ENCODE measurements around the gene EPB41L4A. TPM values are rescaled to one million over a fixed set of nuclear protein-coding genes. Genes with fewer than 3 reads are reported as not detected.

The EPB41L4A gene
- total and polyA plus RNA-seq, 2 donors from 2014 or later = 10.2 to 39.0 TPM

DNA sequence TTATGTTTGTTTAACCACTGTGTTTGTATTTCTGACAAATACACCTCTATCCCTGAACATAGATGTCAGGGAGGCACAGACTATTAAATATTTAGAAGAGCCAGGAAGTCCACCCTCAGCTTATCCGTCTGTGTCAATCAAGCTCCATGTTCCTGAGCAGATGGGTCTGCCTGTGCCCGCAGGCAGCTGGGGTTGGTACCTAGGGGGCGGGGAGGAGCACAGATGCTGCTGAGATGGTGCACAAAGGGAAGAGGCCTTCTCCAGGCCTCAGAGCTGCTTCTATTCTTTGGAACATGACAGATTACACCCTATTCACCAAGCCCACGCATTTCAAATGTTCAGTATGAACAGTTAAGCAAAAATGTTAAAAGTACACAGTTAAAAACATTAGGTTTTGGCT, 142.1 kb downstream of the EPB41L4A start:
- FAIRE-seq (no peak), DNase-seq (no peak)
- H3K4me3 ChIP-seq (ENCODE audit: low read length in 3 of 3) = no peak overlapping the region
- no peaks in the 10 kb centered on the region for H3K36me3 ChIP-seq (ENCODE audit: control insufficient read depth in 2 of 3, insufficient read depth in 3 of 3, low read length in 3 of 3)
- no peak overlapping the region for H3K9ac ChIP-seq (ENCODE audit: low read length in 3 of 3)
- TF ChIP-seq, protein P1, sequence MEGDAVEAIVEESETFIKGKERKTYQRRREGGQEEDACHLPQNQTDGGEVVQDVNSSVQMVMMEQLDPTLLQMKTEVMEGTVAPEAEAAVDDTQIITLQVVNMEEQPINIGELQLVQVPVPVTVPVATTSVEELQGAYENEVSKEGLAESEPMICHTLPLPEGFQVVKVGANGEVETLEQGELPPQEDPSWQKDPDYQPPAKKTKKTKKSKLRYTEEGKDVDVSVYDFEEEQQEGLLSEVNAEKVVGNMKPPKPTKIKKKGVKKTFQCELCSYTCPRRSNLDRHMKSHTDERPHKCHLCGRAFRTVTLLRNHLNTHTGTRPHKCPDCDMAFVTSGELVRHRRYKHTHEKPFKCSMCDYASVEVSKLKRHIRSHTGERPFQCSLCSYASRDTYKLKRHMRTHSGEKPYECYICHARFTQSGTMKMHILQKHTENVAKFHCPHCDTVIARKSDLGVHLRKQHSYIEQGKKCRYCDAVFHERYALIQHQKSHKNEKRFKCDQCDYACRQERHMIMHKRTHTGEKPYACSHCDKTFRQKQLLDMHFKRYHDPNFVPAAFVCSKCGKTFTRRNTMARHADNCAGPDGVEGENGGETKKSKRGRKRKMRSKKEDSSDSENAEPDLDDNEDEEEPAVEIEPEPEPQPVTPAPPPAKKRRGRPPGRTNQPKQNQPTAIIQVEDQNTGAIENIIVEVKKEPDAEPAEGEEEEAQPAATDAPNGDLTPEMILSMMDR (IDR thresholded peaks at IDR 0.05; ENCODE audit: borderline replicate concordance, extremely low read depth, insufficient read depth) = no peak
- H3K9me3 ChIP-seq (ENCODE audit: control insufficient read depth in 2 of 3, insufficient read depth in 1 of 3, low read length in 3 of 3) = no peaks in the 10 kb centered on the region
- H3K27ac ChIP-seq (ENCODE audit: low read depth in 2 of 2, low read length in 2 of 2) = no peak overlapping the region
- no peaks in the 10 kb centered on the region for H3K27me3 ChIP-seq (ENCODE audit: control insufficient read depth, insufficient read depth, low read length)
- H3K4me1 ChIP-seq (ENCODE audit: control insufficient read depth in 2 of 3, insufficient read depth in 2 of 3, low read depth in 1 of 3, low read length in 3 of 3) = no peaks in the 10 kb centered on the region
- intact Hi-C loops (cut with DNase I) = no loop called here

DNA sequence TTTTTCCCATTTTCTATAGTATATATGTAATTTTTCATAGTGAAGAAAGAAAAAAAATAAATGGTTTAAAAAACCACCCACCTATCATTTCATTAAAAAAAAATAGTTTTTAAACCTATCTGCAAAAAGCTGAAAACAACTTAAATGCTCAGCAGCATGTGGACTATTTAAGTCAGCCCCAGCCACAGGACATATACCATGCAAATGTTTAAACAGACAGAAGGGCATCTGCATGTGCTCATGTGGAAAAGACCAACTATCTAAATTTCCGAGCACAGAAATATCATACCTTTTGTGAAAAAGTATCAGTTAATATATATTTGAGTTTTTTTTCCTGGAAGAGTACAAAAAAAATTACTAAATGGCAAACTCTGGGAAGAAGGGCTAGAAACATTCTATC, 143.4 kb downstream of the EPB41L4A start:
- Histone ChIP-seq H3K27me3 (ENCODE audit: control insufficient read depth, insufficient read depth, low read length) (no peaks in the 10 kb centered on the region), H3K4me1 (ENCODE audit: control insufficient read depth in 2 of 3, insufficient read depth in 2 of 3, low read depth in 1 of 3, low read length in 3 of 3) (no peaks in the 10 kb centered on the region), H3K9ac (ENCODE audit: low read length in 3 of 3) (no peak overlapping the region), H3K27ac (ENCODE audit: low read depth in 2 of 2, low read length in 2 of 2) (no peak overlapping the region), H3K4me3 (ENCODE audit: low read length in 3 of 3) (no peak overlapping the region), H3K36me3 (ENCODE audit: control insufficient read depth in 2 of 3, insufficient read depth in 3 of 3, low read length in 3 of 3) (no peaks in the 10 kb centered on the region), H3K9me3 (ENCODE audit: control insufficient read depth in 2 of 3, insufficient read depth in 1 of 3, low read length in 3 of 3) (no peaks in the 10 kb centered on the region)
- TF ChIP-seq, protein P1 (IDR thresholded peaks at IDR 0.05; ENCODE audit: borderline replicate concordance, extremely low read depth, insufficient read depth) = no peak
- DNase-seq (no peak), FAIRE-seq (no peak)
- intact Hi-C loops (cut with DNase I) = no loop called here

DNA sequence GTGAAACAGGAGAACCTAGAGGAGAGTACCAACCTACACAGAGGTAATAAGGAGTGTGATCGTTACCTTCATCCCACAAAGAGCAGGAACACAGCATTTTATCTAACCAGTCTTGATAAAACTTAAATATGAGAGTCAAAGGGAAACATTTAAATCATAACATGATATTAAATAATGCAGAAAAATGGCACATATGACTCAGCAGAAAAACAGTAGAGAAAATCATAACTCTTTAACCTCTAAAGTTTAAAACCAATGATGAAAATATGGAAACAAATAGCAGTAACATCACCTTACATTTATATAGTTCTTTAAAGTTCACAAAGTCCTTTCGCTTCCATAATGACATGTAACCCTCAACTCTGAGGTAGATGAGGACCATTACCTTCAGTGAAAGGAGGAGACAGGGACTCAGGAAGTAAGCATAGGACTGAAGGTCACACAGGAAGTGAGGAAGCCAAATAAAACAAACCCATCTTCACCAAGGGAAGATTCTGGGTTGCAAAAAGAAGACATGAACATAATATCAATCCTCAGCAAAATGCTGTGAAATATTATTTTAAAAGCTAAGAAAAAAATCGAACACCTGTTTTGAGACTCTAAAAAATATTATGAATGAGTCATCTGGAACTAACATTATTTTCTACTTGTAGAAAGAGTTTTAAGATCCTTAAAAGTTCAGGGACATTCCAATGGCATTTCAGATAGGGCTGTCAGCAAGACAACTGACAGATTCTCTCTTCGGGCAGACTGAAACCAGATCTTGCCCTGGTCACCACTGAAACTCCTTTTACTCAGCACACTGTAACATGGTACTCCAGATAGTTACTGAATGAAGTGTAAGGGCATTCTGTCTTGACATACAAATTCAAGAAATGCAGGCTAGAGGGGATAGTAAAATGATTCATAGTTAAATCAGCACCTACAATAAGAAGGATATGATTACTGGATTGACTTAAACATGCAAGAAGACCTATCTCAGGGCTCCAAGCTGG, 148.5 kb downstream of the EPB41L4A start:
- TF ChIP-seq, protein P1 (IDR thresholded peaks at IDR 0.05; ENCODE audit: borderline replicate concordance, extremely low read depth, insufficient read depth) = no peak
- intact Hi-C loops (cut with DNase I) = no loop called here
- DNase-seq (peak in 2 of 5 donors; percentile 15 to 26), FAIRE-seq (no peak)
- peaks cover 0 to 3% (median 2%) of the 10 kb centered on the region in 3 donors for H3K4me1 ChIP-seq (ENCODE audit: control insufficient read depth in 2 of 3, insufficient read depth in 2 of 3, low read depth in 1 of 3, low read length in 3 of 3)
- no peaks in the 10 kb centered on the region for H3K27me3 ChIP-seq (ENCODE audit: control insufficient read depth, insufficient read depth, low read length)
- H3K4me3 ChIP-seq (ENCODE audit: low read length in 3 of 3) = no peak overlapping the region
- no peak overlapping the region for H3K27ac ChIP-seq (ENCODE audit: low read depth in 2 of 2, low read length in 2 of 2)
- no peak overlapping the region for H3K9ac ChIP-seq (ENCODE audit: low read length in 3 of 3)
- H3K9me3 ChIP-seq (ENCODE audit: control insufficient read depth in 2 of 3, insufficient read depth in 1 of 3, low read length in 3 of 3) = no peaks in the 10 kb centered on the region
- H3K36me3 ChIP-seq (ENCODE audit: control insufficient read depth in 2 of 3, insufficient read depth in 3 of 3, low read length in 3 of 3) = no peaks in the 10 kb centered on the region
